ENCODE measurements around the gene KRT81. TPM values are rescaled to one million over a fixed set of nuclear protein-coding genes. Genes with fewer than 3 reads are reported as not detected.
"Not testable (repeated sequence)": the region's sequence is repeated elsewhere in the genome, so short reads cannot be mapped to it uniquely, and the experiment has no call there.

Gene KRT81
- polyA plus RNA-seq, 3 donors, result not detected

DNA sequence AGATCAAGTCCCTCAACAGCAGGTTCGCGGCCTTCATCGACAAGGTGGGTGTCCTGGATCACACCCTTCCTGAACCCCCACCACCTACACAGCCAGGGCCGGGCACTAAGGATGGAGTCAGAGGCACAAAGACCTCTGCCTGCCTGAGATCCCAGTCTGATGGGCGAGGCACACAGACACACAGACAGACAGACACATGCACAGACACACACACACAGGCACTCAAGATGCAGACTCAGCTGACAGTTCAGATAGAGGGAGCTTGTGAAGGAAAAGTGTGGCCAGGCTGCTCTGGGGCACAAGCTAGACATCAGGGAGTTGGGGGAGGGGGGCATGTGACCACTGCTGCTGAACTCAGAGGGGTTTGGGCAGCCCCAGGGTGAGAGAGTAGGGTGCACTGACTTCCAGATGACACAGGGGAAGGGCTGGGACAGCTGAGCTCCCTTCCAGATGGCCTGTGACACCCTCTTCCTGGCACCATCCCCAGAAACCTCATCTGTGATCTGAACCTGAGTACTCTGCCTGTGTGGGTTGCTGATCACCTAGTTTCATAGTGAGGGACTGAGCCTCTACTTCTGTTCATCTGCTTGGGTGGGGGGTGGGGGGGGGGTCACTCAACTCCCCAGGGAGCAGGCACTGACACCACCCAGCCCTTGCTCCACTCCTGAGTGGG, 11.0 kb upstream of the KRT81 start:
- H3K4me3 Mint-ChIP-seq; H3K4me2 ChIP-seq (replicated peaks; ENCODE audit: extremely low read depth, low read length, poor library complexity, severe bottlenecking); H3K4me1 Mint-ChIP-seq; H2AFZ ChIP-seq (ENCODE audit: insufficient read depth, low read depth, low read length, poor library complexity, severe bottlenecking); H3K27ac ChIP-seq (ENCODE audit: low read depth in 1 of 2, low read length in 2 of 2); DNase-seq; H4K20me1 ChIP-seq (ENCODE audit: insufficient read depth, low read length); H3K36me3 Mint-ChIP-seq; H3K4me3 ChIP-seq (replicated peaks in 1 of 3; ENCODE audit: low read depth in 2 of 3, low read length in 3 of 3); H3K9ac ChIP-seq (ENCODE audit: insufficient read depth, low read length, poor library complexity, severe bottlenecking); H3K4me1 ChIP-seq (ENCODE audit: control insufficient read depth in 1 of 2, insufficient read depth in 2 of 2, low read length in 2 of 2); H3K9me3 Mint-ChIP-seq; H3K27ac Mint-ChIP-seq; H3K36me3 ChIP-seq (replicated peaks in 1 of 2; ENCODE audit: control insufficient read depth in 1 of 2, insufficient read depth in 2 of 2, low read length in 2 of 2); H3K79me2 ChIP-seq (ENCODE audit: insufficient read depth, low read length); intact Hi-C loops (cut with micrococcal nuclease); H3K9me3 ChIP-seq (replicated peaks in 1 of 2; ENCODE audit: control insufficient read depth in 1 of 2, insufficient read depth in 1 of 2, low read length in 2 of 2): not testable (repeated sequence)
- peaks cover 27 to 38% of the 10 kb centered on the region in 2 donors for H3K27me3 ChIP-seq (ENCODE audit: control insufficient read depth in 2 of 2, insufficient read depth in 2 of 2, low read length in 2 of 2)
- H3K27me3 Mint-ChIP-seq (ENCODE audit: low read depth in 3 of 3), result peaks cover 35 to 47% (median 44%) of the 10 kb centered on the region in 3 donors
- no CpG with 5 or more reads among the region's 5 CpGs for WGBS (ENCODE audit: insufficient coverage)

DNA sequence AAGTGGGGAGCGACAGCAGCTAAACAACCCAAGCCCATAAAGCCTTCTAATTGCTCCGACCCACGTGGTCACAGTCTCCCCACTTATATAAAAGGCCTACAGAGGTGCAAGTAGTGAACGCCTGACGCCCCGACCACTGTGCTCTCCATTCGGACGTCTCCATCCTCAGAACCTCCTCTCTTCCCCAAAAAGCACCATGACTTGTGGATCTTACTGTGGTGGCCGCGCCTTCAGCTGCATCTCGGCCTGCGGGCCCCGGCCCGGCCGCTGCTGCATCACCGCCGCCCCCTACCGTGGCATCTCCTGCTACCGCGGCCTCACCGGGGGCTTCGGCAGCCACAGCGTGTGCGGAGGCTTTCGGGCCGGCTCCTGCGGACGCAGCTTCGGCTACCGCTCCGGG, 10.4 kb upstream of the KRT81 start:
- H3K36me3 ChIP-seq (replicated peaks in 1 of 2; ENCODE audit: control insufficient read depth in 1 of 2, insufficient read depth in 2 of 2, low read length in 2 of 2); DNase-seq; H3K9ac ChIP-seq (ENCODE audit: insufficient read depth, low read length, poor library complexity, severe bottlenecking); H3K9me3 Mint-ChIP-seq; H3K4me1 ChIP-seq (ENCODE audit: control insufficient read depth in 1 of 2, insufficient read depth in 2 of 2, low read length in 2 of 2); H3K4me3 ChIP-seq (replicated peaks in 1 of 3; ENCODE audit: low read depth in 2 of 3, low read length in 3 of 3); intact Hi-C loops (cut with micrococcal nuclease); H3K36me3 Mint-ChIP-seq; H3K4me2 ChIP-seq (replicated peaks; ENCODE audit: extremely low read depth, low read length, poor library complexity, severe bottlenecking); H3K27ac ChIP-seq (ENCODE audit: low read depth in 1 of 2, low read length in 2 of 2); H2AFZ ChIP-seq (ENCODE audit: insufficient read depth, low read depth, low read length, poor library complexity, severe bottlenecking); H3K4me3 Mint-ChIP-seq; H3K79me2 ChIP-seq (ENCODE audit: insufficient read depth, low read length); H3K9me3 ChIP-seq (replicated peaks in 1 of 2; ENCODE audit: control insufficient read depth in 1 of 2, insufficient read depth in 1 of 2, low read length in 2 of 2); H3K4me1 Mint-ChIP-seq; H4K20me1 ChIP-seq (ENCODE audit: insufficient read depth, low read length); H3K27ac Mint-ChIP-seq: not testable (repeated sequence)
- peaks cover 35 to 44% (median 44%) of the 10 kb centered on the region in 3 donors for H3K27me3 Mint-ChIP-seq (ENCODE audit: low read depth in 3 of 3)
- H3K27me3 ChIP-seq (ENCODE audit: control insufficient read depth in 2 of 2, insufficient read depth in 2 of 2, low read length in 2 of 2), result peaks cover 28 to 38% of the 10 kb centered on the region in 2 donors
- 86% methylated on average over 8 of the region's 31 CpGs for WGBS (ENCODE audit: insufficient coverage)

Data from CD14-positive monocyte (primary cell).